ENCODE data around the gene ASB14. TPM values are rescaled to one million over a fixed set of nuclear protein-coding genes. Genes with fewer than 3 reads are reported as not detected.

The ASB14 gene
- total RNA-seq, 2 experiments from 2014 or later = not detected

DNA sequence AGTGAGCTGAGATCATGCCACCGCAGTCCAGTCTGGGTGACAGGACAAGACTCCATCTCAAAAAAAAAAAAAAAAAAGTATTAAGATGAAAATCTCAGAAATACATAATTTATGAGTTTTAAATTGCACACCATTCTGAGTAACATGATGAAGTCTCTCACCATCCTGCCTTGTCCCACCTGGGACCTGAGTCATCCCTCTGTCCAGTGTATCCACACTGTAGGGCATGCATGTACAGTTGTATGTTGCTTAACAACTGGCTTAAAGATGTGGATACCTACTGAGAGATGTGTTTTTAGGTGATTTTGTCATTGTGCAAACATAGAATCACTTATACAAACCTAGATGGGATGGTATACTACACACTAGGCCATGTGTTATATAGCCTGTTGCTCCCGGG lies 17.1 kb downstream of the ASB14 start:
- Histone ChIP-seq H3K4me3 (ENCODE audit: low read length) (no peak overlapping the region), H3K36me3 (ENCODE audit: insufficient read depth, low read length) (peaks cover 16% of the 10 kb centered on the region), H3K4me1 (ENCODE audit: insufficient read depth, low read length) (no peaks in the 10 kb centered on the region), H3K27me3 (ENCODE audit: control insufficient read depth in 1 of 2, insufficient read depth in 2 of 2, low read length in 2 of 2) (no peaks in the 10 kb centered on the region), H3K9me3 (ENCODE audit: control insufficient read depth in 1 of 2, insufficient read depth in 1 of 2, low read length in 2 of 2) (peaks cover 0 to 5% of the 10 kb centered on the region in 2 experiments), H3K27ac (ENCODE audit: low read depth in 1 of 2, low read length in 2 of 2) (no peak overlapping the region)
- ATAC-seq (ENCODE audit: poor library complexity) = no peak
- POLR2A ChIA-PET = no interaction called here
- Mint-ChIP-seq H3K4me1 (ENCODE audit: low read depth) (no peaks in the 10 kb centered on the region), H3K27me3 (no peaks in the 10 kb centered on the region), H3K4me3 (no peak overlapping the region), H3K9me3 (peaks cover 1% of the 10 kb centered on the region), H3K27ac (no peak overlapping the region), H3K36me3 (ENCODE audit: low read depth) (peaks cover 38% of the 10 kb centered on the region)
- DNase-seq = no peak
- TF ChIP-seq, protein P1, sequence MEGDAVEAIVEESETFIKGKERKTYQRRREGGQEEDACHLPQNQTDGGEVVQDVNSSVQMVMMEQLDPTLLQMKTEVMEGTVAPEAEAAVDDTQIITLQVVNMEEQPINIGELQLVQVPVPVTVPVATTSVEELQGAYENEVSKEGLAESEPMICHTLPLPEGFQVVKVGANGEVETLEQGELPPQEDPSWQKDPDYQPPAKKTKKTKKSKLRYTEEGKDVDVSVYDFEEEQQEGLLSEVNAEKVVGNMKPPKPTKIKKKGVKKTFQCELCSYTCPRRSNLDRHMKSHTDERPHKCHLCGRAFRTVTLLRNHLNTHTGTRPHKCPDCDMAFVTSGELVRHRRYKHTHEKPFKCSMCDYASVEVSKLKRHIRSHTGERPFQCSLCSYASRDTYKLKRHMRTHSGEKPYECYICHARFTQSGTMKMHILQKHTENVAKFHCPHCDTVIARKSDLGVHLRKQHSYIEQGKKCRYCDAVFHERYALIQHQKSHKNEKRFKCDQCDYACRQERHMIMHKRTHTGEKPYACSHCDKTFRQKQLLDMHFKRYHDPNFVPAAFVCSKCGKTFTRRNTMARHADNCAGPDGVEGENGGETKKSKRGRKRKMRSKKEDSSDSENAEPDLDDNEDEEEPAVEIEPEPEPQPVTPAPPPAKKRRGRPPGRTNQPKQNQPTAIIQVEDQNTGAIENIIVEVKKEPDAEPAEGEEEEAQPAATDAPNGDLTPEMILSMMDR (IDR thresholded peaks at IDR 0.05) = no peak
- intact Hi-C loops (cut with DNase I, micrococcal nuclease) = no loop called here
- CTCF ChIA-PET = no interaction called here

DNA sequence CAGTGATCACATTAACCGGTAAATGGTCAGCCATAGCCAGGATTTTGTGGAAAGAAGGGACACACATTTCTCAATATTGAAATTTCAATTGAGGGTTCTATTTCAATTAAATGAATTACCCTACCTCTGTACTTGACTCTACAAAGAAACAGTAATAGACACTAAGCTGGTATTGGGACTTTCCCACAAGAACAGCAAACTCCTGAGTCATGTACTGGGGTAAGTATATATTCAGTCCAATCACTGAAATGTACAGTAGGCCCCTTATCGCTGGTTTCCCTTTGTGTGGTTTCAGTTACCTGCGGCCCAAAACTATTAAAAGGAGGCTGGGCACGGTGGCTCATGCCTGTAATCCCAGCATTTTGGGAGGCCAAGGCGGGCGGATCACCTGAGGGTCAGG lies 17.6 kb downstream of the ASB14 start:
- no peak overlapping the region for H3K27ac ChIP-seq (ENCODE audit: low read depth in 1 of 2, low read length in 2 of 2)
- peaks cover 18% of the 10 kb centered on the region for H3K36me3 ChIP-seq (ENCODE audit: insufficient read depth, low read length)
- POLR2A ChIA-PET = no interaction called here
- Mint-ChIP-seq H3K9me3 (no peaks in the 10 kb centered on the region), H3K36me3 (ENCODE audit: low read depth) (peaks cover 43% of the 10 kb centered on the region), H3K4me1 (ENCODE audit: low read depth) (no peaks in the 10 kb centered on the region), H3K27ac (no peak overlapping the region), H3K27me3 (no peaks in the 10 kb centered on the region), H3K4me3 (no peak overlapping the region)
- intact Hi-C loops (cut with DNase I, micrococcal nuclease) = no loop called here
- no peaks in the 10 kb centered on the region for H3K4me1 ChIP-seq (ENCODE audit: insufficient read depth, low read length)
- TF ChIP-seq, protein P1 (IDR thresholded peaks at IDR 0.05) = no peak
- no peak overlapping the region for H3K4me3 ChIP-seq (ENCODE audit: low read length)
- ATAC-seq (ENCODE audit: poor library complexity) (no peak), DNase-seq (no peak)
- CTCF ChIA-PET = no interaction called here
- no peaks in the 10 kb centered on the region for H3K27me3 ChIP-seq (ENCODE audit: control insufficient read depth in 1 of 2, insufficient read depth in 2 of 2, low read length in 2 of 2)
- peaks cover 0 to 5% of the 10 kb centered on the region in 2 experiments for H3K9me3 ChIP-seq (ENCODE audit: control insufficient read depth in 1 of 2, insufficient read depth in 1 of 2, low read length in 2 of 2)

DNA sequence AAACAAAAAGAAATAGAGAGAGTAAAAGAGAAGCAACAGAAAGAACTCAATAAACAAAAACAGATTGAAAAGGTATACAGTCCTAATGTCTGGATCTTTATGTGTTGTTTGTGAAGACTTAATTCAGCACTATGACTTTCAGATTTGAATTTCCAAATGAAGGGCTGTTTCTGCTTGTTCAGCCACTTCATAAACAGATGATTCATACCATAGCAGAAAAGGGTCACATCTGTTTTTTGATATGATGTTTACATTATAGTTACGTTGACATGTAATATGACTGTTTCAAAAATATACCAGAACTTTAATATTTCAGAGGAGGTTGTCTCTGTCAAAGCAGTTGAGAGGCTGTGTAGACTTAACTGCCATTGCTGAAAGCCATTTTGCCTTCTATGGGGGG lies 24.1 kb downstream of the ASB14 start:
- ATAC-seq (ENCODE audit: poor library complexity) = no peak
- peaks cover 94% of the 10 kb centered on the region for H3K36me3 Mint-ChIP-seq (ENCODE audit: low read depth)
- intact Hi-C loops (cut with DNase I, micrococcal nuclease) = no loop called here

More for the DNA sequence above, 24.1 kb downstream of the ASB14 start:
- Histone ChIP-seq H3K27me3 (ENCODE audit: control insufficient read depth in 1 of 2, insufficient read depth in 2 of 2, low read length in 2 of 2) (no peaks in the 10 kb centered on the region), H3K36me3 (ENCODE audit: insufficient read depth, low read length) (peaks cover 44% of the 10 kb centered on the region), H3K27ac (ENCODE audit: low read depth in 1 of 2, low read length in 2 of 2) (no peak overlapping the region), H3K4me1 (ENCODE audit: insufficient read depth, low read length) (no peaks in the 10 kb centered on the region), H3K4me3 (ENCODE audit: low read length) (no peak overlapping the region), H3K9me3 (ENCODE audit: control insufficient read depth in 1 of 2, insufficient read depth in 1 of 2, low read length in 2 of 2) (no peaks in the 10 kb centered on the region)
- TF ChIP-seq, protein P1 (IDR thresholded peaks at IDR 0.05) = no peak
- no peak overlapping the region for H3K4me3 Mint-ChIP-seq
- DNase-seq = no peak
- no peaks in the 10 kb centered on the region for H3K4me1 Mint-ChIP-seq (ENCODE audit: low read depth)
- peaks cover 3% of the 10 kb centered on the region for H3K9me3 Mint-ChIP-seq
- ChIA-PET CTCF (no interaction called here), POLR2A (no interaction called here)
- H3K27ac Mint-ChIP-seq = no peak overlapping the region
- H3K27me3 Mint-ChIP-seq = no peaks in the 10 kb centered on the region

Measured in CD4-positive, alpha-beta T cell (primary cell).